Cardiac fibroblast (primary cell): ENCODE results near the gene KLF3.

ENCODE experiments used
- DNase-seq, 2 donors: peaks; one replicate each; pipeline versions ENCODE4 v3.0.0 to v3.0.0-alpha.2; 2010; ENCODE audit warnings: low read depth in 2 of 2
- H3K4me3 ChIP-seq, 2 donors: replicated peaks in 1 of 2; 1 replicate in 1 of 2; 2 replicates in 1 of 2; pipeline ENCODE4 v1.5.1; 2011; ENCODE audit warnings: low read depth in 2 of 2, low read length in 2 of 2, mild to moderate bottlenecking in 2 of 2, moderate library complexity in 1 of 2
- TF ChIP-seq, protein P1 (sequence below): IDR thresholded peaks from one replicate; pipeline ENCODE4 v1.5.1; 2011; ENCODE audit warnings: low read depth, mild to moderate bottlenecking, low read length, inconsistent platforms

The KLF3 gene

GRCh38 chr4:38672397-38673129 lies 8.6 kb downstream of the KLF3 start:
- DNase-seq: no peak
- H3K4me3 ChIP-seq: no peak overlapping the region
- TF ChIP-seq, protein P1, sequence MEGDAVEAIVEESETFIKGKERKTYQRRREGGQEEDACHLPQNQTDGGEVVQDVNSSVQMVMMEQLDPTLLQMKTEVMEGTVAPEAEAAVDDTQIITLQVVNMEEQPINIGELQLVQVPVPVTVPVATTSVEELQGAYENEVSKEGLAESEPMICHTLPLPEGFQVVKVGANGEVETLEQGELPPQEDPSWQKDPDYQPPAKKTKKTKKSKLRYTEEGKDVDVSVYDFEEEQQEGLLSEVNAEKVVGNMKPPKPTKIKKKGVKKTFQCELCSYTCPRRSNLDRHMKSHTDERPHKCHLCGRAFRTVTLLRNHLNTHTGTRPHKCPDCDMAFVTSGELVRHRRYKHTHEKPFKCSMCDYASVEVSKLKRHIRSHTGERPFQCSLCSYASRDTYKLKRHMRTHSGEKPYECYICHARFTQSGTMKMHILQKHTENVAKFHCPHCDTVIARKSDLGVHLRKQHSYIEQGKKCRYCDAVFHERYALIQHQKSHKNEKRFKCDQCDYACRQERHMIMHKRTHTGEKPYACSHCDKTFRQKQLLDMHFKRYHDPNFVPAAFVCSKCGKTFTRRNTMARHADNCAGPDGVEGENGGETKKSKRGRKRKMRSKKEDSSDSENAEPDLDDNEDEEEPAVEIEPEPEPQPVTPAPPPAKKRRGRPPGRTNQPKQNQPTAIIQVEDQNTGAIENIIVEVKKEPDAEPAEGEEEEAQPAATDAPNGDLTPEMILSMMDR: no peak

DNA sequence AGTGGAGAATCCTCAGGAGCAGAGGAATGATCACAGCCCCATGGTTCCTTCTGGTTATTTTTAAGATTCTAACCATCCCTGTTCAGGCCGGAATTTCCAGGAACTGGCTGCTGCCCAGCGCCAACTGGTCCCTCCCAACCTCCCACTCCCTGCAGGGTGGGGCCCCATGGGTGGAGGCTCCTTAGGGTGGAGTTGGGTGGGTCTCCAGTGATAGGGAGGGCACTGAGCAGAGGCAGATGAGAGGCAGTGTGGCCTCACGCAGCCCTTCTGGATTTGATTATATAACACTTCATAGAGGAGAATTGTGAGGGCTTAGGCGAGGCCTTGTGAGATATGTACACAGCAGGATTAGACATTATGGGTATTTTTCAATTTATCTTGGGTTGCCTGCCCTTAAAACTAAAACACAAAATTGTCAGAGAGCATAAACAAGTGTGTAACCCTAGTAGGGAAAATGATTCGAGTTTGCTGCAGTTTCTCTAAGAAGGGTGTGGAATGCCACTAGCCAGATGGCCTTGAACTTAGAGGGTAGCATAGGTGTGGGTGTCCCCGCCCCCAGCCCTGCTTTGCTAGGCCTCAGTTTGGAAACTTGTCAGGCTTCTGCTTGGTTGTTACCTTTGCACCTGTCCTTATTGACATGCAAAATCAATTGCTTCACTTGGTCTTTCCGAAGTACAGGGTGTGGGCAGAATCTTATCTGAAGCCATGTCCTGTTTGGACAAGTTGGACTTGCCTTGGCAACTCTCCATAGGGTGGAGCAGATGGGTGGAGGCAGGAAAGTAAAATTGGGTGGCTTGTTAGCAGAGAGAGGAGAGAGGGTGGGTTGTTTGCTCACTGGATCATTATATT lies 9.4 kb downstream of the KLF3 start:
- DNase-seq: peak; percentile 35 to 58
- no peak overlapping the region for H3K4me3 ChIP-seq
- TF ChIP-seq, protein P1: no peak

DNA sequence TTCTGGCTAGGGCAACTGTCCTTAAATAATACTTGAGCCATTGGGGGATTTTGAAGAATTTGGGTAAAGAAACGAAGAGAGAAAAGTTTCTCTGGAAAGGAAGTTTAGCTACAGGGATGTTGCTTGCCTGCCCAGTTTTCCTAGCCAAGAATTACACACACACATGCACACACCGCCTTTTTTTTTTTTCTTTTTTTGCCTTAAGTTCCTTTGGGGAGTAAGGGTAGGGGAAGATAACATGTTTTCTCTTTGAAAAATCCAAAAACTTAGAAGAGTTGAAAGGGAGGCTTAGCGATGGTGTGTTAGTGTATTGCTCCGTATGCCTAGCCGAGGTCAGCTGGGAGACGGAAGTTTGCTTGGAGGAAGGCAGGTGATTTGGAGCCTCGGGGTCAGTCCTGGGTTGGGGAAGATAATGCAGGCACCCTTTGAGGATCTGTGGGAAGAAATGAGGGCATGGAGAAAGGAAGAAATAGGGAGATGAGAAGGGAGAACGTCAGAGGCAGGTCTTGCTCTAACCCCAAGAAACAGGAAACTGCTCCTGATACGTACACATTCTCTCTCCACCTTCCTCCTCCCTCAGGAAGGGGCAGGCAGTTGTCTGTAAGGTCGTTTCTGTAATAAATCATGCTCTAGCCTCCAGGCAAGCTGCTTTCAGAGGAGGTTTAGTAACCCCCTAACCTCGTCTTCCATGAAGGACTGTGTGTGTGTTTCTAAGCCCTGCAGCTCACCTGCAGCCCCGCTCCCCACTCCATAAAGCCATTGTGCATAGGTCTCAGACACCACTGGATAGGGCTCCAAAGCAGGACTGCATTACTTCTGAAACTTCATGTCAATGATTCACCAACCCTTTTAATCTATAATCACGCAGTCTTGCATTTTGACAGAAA lies 10.5 kb downstream of the KLF3 start:
- peak in 1 of 2 donors; percentile 54 for DNase-seq
- no peak overlapping the region for H3K4me3 ChIP-seq
- TF ChIP-seq, protein P1: no peak

GRCh38 chr4:38675146-38676121 lies 11.4 kb downstream of the KLF3 start:
- DNase-seq: peak; percentile 89 to 91
- TF ChIP-seq, protein P1: peak; percentile 85
- no peak overlapping the region for H3K4me3 ChIP-seq

DNA sequence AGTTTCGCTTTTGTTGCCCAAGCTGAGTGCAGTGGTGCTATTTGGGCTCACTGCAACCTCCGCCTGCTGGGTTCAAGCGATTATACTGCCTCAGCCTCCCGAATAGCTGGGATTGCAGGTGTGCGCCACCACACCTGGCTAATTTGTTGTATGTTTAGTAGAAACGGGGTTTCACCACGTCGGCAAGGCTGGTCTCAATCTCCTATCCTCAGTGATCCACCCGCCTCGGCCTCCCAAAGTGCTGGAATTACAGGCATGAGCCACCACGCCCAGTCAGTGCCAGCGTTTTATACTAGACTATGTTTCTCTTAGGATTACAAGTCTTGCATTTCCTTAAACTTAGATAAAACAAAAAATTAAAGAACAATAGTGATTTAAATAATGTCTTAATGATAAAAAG lies 13.0 kb downstream of the KLF3 start:
- TF ChIP-seq, protein P1: no peak
- H3K4me3 ChIP-seq: no peak overlapping the region
- DNase-seq: no peak
